GM19455 (cell line): ENCODE measurements around the gene ADSL.

Experiments
- ATAC-seq: cut with Tn5 transposase; IDR thresholded peaks from one replicate; pipeline ENCODE4 v1.9.1; 2021; ENCODE audit not compliant: unreplicated experiment

ADSL gene

GRCh38 chr22:40326905-40327735, 19.2 kb upstream of the ADSL start:
- ATAC-seq: no peak

GRCh38 chr22:40328546-40329456, 17.5 kb upstream of the ADSL start:
- ATAC-seq: no peak

GRCh38 chr22:40329466-40329865, 16.8 kb upstream of the ADSL start:
- ATAC-seq: no peak

- no peak for ATAC-seq
These were observed 16.2 kb upstream of the ADSL start for GRCh38 chr22:40330086-40330485.

- no peak for ATAC-seq
These were observed 15.7 kb upstream of the ADSL start for GRCh38 chr22:40330615-40331014.

- no peak for ATAC-seq
These were observed 14.6 kb upstream of the ADSL start for GRCh38 chr22:40331706-40332105.

- no peak for ATAC-seq
These were observed 13.9 kb upstream of the ADSL start for GRCh38 chr22:40332319-40332781.

GRCh38 chr22:40334060-40334459, 12.2 kb upstream of the ADSL start:
- ATAC-seq: no peak

GRCh38 chr22:40334899-40335298, 11.4 kb upstream of the ADSL start:
- ATAC-seq: no peak

GRCh38 chr22:40335358-40335757, 10.9 kb upstream of the ADSL start:
- ATAC-seq: no peak

- no peak for ATAC-seq
These were observed 6.3 kb upstream of the ADSL start for GRCh38 chr22:40340044-40340443.

GRCh38 chr22:40341604-40342003, 4.7 kb upstream of the ADSL start:
- no peak for ATAC-seq

GRCh38 chr22:40342521-40342920, 3.8 kb upstream of the ADSL start:
- ATAC-seq: no peak

GRCh38 chr22:40345271-40345670, 1.0 kb upstream of the ADSL start:
- ATAC-seq: no peak

GRCh38 chr22:40345815-40346184, 500 bp upstream of the ADSL start:
- peak; percentile 32 for ATAC-seq

- no peak for ATAC-seq
These were observed 1.0 kb downstream of the ADSL start for GRCh38 chr22:40347300-40347699.

- no peak for ATAC-seq
These were observed 1.8 kb downstream of the ADSL start for GRCh38 chr22:40348025-40348658.

- ATAC-seq: no peak
These were observed 6.5 kb downstream of the ADSL start for GRCh38 chr22:40352763-40353162.

GRCh38 chr22:40361100-40361499, 14.8 kb downstream of the ADSL start:
- no peak for ATAC-seq

GRCh38 chr22:40363059-40363458, 16.8 kb downstream of the ADSL start:
- no peak for ATAC-seq

GRCh38 chr22:40364431-40364830, 18.1 kb downstream of the ADSL start:
- ATAC-seq: no peak
